ENCODE results near the gene RAB6B.

- no peak for TF ChIP-seq POLR2A (IDR thresholded peaks at IDR 0.05)
- no peak for TF ChIP-seq CTCF (IDR thresholded peaks at IDR 0.05)
Observed at GRCh38 chr3:133827684-133828083, 68.0 kb downstream of the RAB6B start.

All from right lobe of liver (tissue), 4 donors.